Stimulated activated CD4-positive, alpha-beta T cell treated with anti-CD3 and anti-CD28 coated beads, TNF-alpha, amount 100 ng/mL, for 1 hour (primary cell): ENCODE results near the gene SON.
"Not testable (repeated sequence)": the region's sequence is repeated elsewhere in the genome, so short reads cannot be mapped to it uniquely, and the experiment has no call there.

Experiments used
- DNase-seq, 3 donors: peaks; one replicate each; pipeline ENCODE4 v3.0.0-alpha.2; 2020; ENCODE audit warnings: low read depth in 3 of 3, low spot score in 1 of 3

SON gene

DNA sequence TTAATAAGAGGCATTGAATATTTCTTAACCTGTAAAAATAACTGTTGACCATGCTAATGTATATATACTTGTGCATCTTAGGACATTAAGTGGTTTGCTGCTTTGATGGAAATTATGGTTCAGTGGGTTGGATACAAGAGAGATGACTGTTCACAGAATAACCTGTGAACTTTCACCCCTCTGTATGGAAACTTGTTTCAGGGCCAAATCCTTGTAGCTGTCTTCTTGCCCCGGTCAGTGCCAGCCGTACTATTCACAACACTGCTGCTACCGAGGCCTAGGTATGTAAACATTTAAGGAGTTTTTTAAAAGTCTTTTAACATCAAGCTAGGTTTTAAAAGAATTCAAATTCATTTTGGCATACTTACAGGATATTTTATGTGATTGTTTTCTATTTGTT is 29.5 kb downstream of the SON start:
- DNase-seq: no peak

DNA sequence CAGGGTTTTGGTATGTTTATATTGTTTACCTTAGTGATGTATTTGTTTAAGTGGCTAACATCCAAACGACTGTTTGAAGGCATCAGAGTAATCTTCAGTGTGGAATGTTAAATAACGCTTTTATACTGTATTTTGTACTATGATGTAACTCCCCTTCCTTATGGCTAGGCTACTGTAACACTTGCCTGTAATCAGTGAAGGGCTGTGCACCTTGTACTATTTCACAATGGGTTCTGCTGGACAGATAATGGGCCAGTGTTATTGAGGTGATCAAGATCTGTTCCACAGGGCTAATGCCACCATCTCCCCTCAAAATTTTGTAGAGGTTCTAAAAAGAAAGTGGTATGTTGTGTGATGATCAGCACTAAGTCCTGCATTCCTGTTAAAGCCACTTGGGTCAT is 33.9 kb downstream of the SON start:
- not testable (repeated sequence) for DNase-seq

DNA sequence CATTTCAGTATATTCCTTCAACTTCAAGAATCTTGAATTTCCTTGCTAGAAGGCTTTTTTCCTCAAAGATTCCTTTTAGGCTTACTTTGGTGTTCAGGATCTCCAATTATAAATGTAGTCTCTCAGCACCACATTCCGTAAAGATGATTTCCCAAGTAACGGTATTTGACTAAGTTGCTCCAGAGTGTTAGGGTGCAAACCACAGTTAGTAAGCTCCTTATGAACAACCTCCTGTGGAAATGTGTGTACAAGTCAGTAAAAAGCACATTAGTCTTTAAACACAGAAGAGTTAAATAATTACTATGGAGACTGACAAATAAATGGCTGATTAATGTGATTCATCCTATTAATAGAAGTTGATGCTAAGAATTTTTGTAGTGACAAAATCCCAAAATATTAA is 35.4 kb downstream of the SON start:
- DNase-seq: no peak

DNA sequence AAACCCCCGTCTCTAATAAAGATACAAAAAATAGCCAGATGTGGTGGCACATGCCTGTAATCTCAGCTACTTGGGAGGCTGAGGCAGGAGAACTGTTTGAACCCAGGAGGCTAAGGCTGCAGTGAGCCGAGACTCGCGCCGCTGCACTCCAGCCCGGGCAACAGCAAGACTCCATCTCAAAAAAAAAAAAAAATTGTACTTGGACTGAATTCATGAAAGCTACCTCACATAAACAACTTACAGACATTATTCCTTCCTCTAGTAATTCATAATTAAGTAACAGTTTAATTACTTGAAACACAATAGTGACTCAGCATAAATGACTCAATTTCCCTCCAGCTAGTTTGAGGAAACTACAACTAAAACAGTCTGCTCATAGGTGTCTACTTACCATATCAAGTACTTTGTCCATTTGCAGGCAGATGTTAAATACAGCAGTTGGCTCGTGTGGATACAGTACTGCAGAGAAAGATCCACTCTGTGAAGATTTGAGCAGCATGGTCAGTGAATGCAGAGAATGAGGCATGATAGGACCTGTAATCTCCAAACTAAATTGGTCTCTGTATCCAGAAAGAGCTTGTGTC is 36.2 kb downstream of the SON start:
- no peak for DNase-seq

DNA sequence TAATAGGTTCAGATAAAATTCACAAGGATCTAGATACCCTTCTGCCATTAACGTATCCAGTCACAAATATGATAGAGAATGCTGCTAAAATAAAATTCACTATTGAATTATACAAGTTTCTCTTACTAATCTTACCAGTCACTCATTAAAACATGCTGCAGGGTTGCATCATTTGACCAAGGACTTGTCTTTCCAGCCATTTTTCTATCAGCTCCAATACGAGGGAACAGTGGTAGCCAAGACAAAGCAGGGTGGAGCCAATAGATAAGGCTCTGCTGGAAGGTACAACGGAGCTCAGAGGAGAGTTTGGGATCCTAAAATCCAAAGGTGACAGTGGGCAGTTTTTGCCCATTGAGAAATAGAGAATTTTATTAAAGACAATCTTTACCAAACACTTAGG is 41.6 kb downstream of the SON start:
- DNase-seq: no peak

DNA sequence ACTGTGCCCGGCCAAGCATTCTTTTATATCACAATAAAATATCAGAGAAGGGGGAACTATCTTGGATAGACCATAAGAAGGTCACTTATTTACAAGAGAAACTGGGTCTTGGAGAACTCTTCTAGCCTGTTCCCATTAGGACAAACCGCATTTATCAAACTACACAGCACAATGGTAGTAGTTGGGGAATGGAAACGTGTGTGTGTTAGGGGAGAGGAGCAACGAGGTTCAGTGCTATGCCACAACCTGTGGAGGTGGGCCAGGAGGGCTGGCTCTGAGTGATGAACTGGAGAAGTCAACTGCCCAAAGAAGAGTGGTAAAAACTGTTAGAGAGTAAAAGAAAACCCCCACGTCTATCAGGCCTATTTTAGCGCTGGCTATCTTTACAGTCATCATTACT is 44.1 kb downstream of the SON start:
- no peak for DNase-seq

DNA sequence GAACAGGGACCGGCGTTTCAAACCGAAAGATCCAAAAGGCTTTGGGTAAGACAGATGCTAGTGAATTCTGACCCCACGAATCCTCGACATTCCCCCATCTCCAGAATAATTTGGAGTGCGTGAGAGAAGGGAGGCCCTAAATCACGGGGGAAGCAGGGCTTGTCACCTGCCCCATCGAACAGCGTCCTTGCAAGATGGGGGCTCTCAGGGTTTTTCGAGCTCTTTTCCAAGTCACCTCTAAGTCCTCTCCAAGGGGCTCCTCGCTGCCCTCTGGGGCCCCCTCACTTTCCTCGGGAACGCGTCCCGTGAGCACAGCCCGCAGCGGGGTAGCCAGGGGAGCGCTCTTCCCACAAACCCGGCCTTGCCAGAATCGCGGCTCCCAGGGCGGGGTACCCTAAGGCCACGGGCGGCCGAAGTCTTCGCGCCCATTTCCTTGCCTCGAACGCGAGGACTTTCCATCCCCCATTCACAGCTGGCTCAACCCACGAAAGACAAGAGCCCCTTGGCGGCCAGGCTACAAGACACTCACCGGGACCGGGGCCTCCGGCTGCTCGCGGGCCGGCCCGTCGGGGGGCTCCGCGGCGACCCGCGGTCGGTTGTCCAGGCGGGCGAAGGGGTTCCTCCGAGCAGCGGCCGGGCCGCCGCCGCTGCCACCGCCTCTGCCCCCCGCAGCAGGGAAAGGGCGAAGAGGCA is 45.1 kb downstream of the SON start:
- no peak for DNase-seq

DNA sequence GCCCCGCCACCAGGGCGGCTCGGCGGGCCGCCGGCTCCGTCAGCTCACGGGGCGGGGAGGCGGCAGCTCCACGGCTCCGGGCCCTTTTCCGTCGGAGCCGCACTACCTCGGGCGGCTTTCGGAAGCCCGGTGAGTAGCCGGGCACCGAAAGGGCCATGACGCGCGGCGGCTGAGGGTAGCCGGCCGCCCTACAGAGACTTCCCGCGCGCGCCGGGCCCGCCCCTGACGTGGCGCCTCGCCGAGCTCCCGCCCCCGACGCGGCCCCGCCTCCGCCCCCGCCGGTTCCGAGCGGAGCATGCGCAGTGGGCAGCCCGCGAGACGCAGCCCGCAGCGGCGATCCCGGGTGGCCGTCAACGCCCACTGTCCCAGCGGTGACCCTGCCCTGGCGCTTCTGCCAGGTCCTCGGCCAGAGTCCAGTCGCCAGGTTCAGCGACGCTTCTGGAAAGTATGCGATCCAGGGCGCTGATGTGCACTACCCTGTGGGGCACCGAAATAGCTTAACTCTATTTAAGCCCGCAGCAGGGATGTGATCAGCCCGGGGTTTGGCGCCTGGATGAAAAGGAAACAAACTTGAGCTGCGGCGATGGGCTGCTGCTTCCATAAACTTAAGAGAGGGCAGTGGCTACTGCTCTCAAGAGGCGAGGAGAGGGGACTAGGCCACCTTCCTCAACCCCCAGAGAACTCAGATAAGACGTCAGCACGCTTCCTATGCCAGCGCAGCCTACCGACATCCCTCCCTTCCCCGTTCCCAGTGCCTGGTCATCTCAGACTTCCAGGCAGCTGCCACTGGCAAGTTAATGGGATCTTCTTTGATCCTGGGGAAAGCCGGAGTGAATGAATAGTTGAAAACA is 45.9 kb downstream of the SON start, which contains the start of gene DONSON:
DONSON (minus strand) TSS at position 200 of the 851 bp plus-strand sequence; CDS start at position 157, 43 bp downstream.
- DNase-seq: peak; percentile 68 to 84 (median 73)

DNA sequence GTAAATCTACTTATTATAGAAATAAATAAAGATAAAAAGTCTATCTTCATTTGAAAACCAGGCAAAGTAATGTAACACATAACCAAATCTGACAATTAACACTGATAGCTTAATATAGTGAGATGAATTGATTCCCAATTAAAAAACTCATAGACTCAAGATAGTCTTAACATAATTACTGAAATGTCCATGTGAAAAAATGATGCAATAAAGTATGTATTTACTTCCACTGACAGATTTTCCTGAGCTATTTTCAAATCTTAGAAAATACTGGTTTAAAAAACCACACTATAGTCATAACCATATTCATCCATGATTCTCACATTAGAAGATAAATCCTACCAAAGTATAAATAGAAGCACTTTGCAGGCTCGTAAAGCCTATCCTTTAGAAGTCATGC is 55.2 kb downstream of the SON start:
- no peak for DNase-seq

DNA sequence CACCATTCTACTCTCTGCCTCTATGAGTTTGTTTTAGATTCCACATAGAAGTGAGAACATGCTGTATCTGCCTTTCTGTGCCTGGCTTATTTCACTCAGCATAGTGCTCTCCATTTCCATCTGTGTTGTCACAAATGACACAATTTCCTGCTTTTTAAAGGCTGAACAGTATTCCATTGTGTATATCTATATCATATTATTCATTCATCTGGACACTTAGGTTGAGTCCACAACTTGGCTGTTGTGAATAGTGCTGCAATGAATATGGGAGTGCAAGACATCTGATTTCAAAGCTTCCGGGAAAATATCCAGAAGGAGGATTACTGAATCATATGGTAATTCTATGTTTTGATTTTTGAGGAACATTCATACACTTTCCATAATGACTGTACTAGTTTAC is 65.7 kb downstream of the SON start:
- no peak for DNase-seq

DNA sequence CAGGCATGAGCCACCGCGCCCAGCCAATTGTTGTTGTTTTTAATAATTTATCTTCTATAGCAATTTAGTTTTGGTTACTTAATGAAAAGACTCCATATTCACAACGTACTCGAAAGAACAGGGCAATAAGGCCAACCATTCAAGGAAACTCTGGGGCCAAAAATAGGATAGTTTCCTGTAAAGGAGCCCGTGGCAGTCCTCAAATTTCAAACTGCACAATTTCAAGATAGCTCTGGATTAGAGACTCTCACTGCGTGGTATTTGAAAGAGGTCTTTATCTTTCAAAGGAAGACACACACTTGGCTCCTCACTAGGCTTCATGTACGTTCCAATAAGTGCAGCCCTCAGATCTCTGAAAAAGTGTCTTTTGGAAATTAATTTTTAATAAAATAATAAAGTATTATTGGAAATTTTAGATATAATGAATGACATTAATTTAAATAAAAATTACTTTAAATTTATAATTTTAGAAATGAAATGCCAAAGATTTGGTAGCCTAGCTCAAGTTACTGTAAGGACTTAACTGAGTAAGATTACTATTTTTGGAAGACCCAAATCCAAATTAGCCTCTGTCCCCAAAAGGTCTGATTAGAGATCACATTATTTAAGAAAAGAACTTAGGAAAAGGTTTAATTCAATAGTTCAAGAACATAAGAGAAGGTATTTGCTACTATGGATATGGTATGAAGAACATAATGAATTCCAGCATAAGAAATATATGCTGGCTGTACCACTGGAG is 68.3 kb downstream of the SON start:
- no peak for DNase-seq

DNA sequence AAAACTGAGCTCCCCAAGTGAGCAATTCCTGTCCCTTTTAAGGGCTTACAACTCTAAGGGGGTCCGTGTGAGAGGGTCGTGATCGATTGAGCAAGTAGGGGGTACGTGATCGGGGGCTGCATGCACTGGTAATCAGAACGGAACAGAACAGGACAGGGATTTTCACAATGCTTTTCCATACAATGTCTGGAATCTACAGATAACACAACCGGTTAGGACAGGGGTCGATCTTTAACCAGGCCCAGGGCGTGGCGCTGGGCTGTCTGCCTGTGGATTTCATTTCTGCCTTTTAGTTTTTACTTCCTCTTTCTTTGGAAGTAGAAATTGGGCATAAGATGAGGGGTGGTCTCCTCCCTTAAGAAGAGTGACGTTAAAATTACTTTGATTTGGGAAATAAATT is 74.7 kb downstream of the SON start:
- not testable (repeated sequence) for DNase-seq

DNA sequence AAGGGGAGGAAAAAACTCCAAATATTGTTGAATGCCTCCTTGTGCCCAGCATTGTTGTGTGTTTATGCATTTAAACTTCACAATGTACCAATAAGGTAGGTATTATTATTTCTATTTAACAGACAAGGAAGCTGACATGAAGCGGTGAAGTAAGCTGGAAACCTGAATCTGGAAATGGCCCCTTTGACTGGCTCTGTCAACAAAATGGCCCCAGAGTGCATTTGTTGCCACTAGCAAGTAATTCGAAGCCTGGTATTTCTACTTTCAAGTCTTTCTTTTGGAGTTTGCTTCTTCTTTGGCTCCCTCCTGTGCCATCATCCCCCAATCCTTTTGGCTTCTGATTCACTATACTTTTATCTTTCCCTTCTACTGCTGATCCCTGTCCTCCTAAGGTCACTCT is 75.6 kb downstream of the SON start:
- no peak for DNase-seq

DNA sequence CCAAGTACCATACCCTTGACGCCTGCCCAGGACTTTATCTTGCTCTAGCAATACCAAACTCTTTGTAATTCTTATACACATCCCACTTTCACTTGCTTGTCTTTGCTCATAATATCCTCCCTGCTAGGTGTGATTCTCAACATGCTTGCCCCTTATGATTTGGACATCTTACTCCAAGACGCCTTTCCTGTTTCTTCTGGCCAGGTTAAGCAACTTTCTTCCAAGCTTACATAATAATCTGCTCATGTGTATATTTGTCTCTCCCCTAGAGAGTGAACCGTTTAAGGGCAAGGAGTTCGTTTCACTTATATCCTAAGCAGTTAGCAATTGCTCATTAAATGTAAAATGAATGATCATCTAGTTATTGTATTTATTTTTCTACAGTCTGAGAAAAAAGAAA is 76.9 kb downstream of the SON start:
- DNase-seq: no peak

DNA sequence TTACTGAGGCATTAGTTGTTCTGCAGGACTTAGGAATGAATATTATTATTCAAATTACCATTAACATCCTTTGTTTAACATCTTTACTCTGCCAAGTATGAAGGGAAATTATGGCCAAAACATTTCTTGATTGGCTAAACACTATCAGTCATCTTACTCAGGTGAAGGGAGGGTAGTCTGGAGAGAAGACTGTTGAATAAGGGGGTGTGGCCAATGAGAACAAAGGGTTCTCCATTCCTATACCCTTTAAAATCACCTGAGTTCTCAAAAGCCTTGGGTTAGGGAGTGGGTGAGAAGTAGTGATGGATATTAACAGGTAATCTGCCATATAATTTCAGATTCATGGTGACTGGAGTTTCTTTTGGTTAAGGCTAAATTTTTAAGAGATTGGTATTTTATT is 79.4 kb downstream of the SON start:
- no peak for DNase-seq

DNA sequence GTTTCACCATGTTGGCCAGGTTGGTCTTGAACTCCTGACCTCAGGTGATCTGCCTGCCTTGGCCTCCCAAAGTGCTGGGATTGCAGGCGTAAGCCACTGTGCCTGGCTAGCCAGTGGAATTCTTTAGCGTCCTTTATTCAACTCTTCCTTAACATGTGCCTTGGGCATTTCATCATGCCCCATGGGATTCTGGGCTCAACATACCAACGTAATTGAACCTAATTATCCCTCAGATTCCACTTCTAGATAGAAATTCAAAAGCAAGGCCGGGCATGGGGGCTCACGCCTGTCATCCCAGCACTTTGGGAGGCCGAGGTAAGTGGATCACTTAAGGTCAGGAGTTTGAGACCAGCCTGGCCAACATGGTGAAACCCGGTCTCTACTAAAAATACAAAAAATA is 83.3 kb downstream of the SON start:
- DNase-seq: not testable (repeated sequence)
